ENCODE measurements around the gene SLA2.

GRCh38 chr20:36573798-36574365 is 72.1 kb downstream of the SLA2 start:
- TF ChIP-seq ZFX (IDR thresholded peaks at IDR 0.05) (no peak), CTCF (conservative IDR thresholded peaks at IDR 0.05) (no peak)
